GM12872 (cell line): ENCODE measurements around the gene KCNH2.

ENCODE experiments used
- CTCF ChIP-seq: IDR thresholded peaks from 3 replicates; pipeline ENCODE4 v1.5.1; 2011; ENCODE audit warnings: low read depth, mild to moderate bottlenecking, low read length, moderate library complexity; ENCODE audit not compliant: insufficient read depth

The KCNH2 gene

GRCh38 chr7:150978126-150978789 lies at the start of gene KCNH2:
TSS of gene KCNH2 (minus strand) at chr7:150978321. CDS start at chr7:150977913, 408 bp downstream.
- no peak for TF ChIP-seq CTCF

GRCh38 chr7:151025924-151026671 lies 48.0 kb upstream of the KCNH2 start:
- TF ChIP-seq CTCF: no peak

DNA sequence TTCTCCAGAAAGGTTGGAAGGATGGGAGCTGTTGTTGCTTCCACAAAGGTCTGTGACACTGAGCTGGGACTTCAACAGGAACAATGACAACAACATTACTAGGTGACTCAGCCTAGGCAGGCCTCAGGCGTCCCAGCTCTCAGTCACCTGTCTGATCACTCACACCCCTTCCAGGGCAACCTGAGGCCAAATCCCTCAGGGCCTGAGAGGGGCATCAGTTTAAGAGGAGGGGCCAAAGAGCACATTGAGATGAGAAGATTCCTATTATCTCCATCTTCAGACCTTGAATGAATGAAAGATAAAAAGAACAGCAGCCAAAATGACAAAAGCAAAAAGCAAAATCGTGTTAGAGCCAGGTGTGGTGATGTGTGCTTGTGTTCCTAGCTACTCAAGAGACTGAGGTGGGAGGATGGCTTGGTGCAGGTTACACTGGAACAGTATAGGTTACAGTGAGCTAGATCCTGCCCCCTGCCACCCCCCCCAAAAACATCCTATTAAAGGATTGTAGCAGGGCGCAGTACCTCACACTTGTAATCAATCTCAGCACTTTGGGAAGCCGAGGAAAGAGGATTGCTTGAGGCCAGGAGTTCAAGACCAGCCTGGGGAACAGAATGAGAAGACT lies 46.4 kb upstream of the KCNH2 start, which contains the start of gene ATG9B:
TSS of gene ATG9B (minus strand) at position 60 of the 622 bp plus-strand sequence. CDS start 71 bp downstream, outside the sequence.
- TF ChIP-seq CTCF: no peak

DNA sequence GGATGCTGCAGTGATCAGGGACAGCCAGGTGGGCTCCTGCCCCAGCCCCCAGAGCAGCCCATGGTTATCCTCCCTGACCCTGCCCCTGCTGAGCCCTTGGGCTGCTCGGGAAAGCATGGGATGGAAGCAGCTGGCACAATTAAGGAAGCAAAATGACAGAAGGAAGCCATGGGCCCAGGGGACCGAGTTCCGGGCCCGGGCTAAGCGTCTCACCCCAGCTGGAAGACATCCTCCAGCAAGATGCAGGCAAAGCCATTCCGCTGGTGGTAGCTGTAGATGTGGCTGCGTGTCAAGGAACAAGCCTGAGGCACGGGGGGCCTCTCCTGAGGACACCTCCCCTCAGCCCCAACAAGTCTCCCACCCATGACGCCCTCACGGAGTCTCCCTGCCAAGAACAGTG lies 45.1 kb upstream of the KCNH2 start:
- TF ChIP-seq CTCF: no peak

GRCh38 chr7:151020231-151020630 lies 42.1 kb upstream of the KCNH2 start:
- TF ChIP-seq CTCF: no peak

DNA sequence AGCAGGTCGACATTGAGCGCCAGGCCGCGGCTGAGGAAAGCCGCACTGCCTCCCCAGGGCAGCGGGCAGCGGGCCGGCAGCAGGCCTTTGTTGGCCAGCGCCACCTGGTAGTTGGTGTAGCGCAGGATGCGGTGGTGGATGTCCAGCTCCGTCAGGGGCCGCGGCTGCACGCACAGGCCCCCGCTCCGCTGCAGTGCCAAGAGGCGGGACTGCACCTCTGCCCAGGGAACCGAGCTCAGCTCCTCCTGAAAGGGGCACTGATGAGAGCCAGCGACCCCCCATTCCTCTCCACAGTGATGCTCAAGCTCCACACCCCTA lies 41.0 kb upstream of the KCNH2 start:
- no peak for TF ChIP-seq CTCF

GRCh38 chr7:151018421-151019129 lies 40.5 kb upstream of the KCNH2 start:
- no peak for TF ChIP-seq CTCF
